WTC11 (cell line): ENCODE results near the gene GSTO1. TPM values are rescaled to one million over a fixed set of nuclear protein-coding genes. Genes with fewer than 3 reads are reported as not detected.

Source experiments
- ATAC-seq: fragments of 200-7000 bp; cut with Tn5 transposase; 2 replicates; pipeline ENCODE4 v1.10.0; 2021; ENCODE audit warnings: mild to moderate bottlenecking, moderate library complexity
- CTCF ChIA-PET: fragments of 300-600 bp; sonication (Branson Sonifier 250); formaldehyde crosslinking; loops from one replicate; lab custom pipeline; 2021; ENCODE audit warnings: antibody characterized with exemption; lab: Charles Lee
- POLR2A ChIA-PET: fragments of 350-600 bp; sonication (Branson Sonifier 250); formaldehyde crosslinking; loops from one replicate; lab custom pipeline; 2021; ENCODE audit warnings: antibody characterized with exemption; lab: Charles Lee
- DNase-seq: peaks from one replicate; pipeline ENCODE4 v3.0.0; 2021; ENCODE audit warnings: low spot score
- H3K27ac Mint-ChIP-seq: 2 replicates; pipeline ENCODE4 v1.8.0; 2021; ENCODE audit warnings: mixed read lengths
- H3K27me3 Mint-ChIP-seq: 2 replicates; pipeline ENCODE4 v1.8.0; 2021; ENCODE audit warnings: low read depth, mild to moderate bottlenecking, moderate library complexity, mixed read lengths
- H3K36me3 Mint-ChIP-seq: 2 replicates; pipeline ENCODE4 v1.8.0; 2021; ENCODE audit warnings: mixed read lengths
- H3K4me1 Mint-ChIP-seq: 2 replicates; pipeline ENCODE4 v1.8.0; 2022; ENCODE audit warnings: mixed read lengths
- H3K4me3 Mint-ChIP-seq: 2 replicates; pipeline ENCODE4 v1.8.0; 2021; ENCODE audit warnings: mild to moderate bottlenecking, moderate library complexity, mixed read lengths
- H3K9me3 Mint-ChIP-seq: 2 replicates; pipeline ENCODE4 v1.8.0; 2021; ENCODE audit warnings: mixed read lengths
- ARID4B ChIP-seq: sonication (generic); formaldehyde crosslinking; IDR thresholded peaks from 2 replicates; pipeline ENCODE4 v1.8.0; 2023; ENCODE audit warnings: missing genetic modification reagents, mild to moderate bottlenecking, borderline replicate concordance
- ATF3 ChIP-seq: sonication (generic); formaldehyde crosslinking; conservative IDR thresholded peaks from 2 replicates; pipeline ENCODE4 v1.8.1; 2022; ENCODE audit warnings: mild to moderate bottlenecking, missing genetic modification reagents
- CDX4 ChIP-seq: fragments of 250-450 bp; sonication (Bioruptor Pico); IDR thresholded peaks from 2 replicates; pipeline ENCODE4 v1.9.0; 2021; ENCODE audit warnings: moderate library complexity, mild to moderate bottlenecking, inconsistent platforms, borderline replicate concordance
- E2F5 ChIP-seq: sonication (generic); formaldehyde crosslinking; IDR thresholded peaks from 2 replicates; pipeline ENCODE4 v1.8.1; 2022; ENCODE audit warnings: mild to moderate bottlenecking, moderate library complexity, missing genetic modification reagents
- ETV6 ChIP-seq: sonication (generic); formaldehyde crosslinking; IDR thresholded peaks from 2 replicates; pipeline ENCODE4 v1.8.1; 2022; ENCODE audit warnings: mild to moderate bottlenecking, missing genetic modification reagents
- FOXJ3 ChIP-seq: sonication (generic); formaldehyde crosslinking; IDR thresholded peaks from 2 replicates; pipeline ENCODE4 v1.9.0; 2021; ENCODE audit warnings: missing genetic modification reagents, mild to moderate bottlenecking, borderline replicate concordance
- FOXK1 ChIP-seq: sonication (generic); formaldehyde crosslinking; IDR thresholded peaks from 2 replicates; pipeline ENCODE4 v1.8.0; 2022; ENCODE audit warnings: mild to moderate bottlenecking, moderate library complexity, missing genetic modification reagents
- FOXP1 ChIP-seq: sonication (generic); formaldehyde crosslinking; IDR thresholded peaks from 2 replicates; pipeline ENCODE4 v1.8.0; 2022; ENCODE audit warnings: missing genetic modification reagents, mild to moderate bottlenecking, moderate library complexity, borderline replicate concordance
- MXD4 ChIP-seq: fragments of 250-450 bp; sonication (Bioruptor Pico); IDR thresholded peaks from 2 replicates; pipeline ENCODE4 v1.8.0; 2021; ENCODE audit warnings: mild to moderate bottlenecking, moderate library complexity, borderline replicate concordance
- MYBL2 ChIP-seq: sonication (generic); formaldehyde crosslinking; IDR thresholded peaks from 2 replicates; pipeline ENCODE4 v1.8.1; 2023; ENCODE audit warnings: mild to moderate bottlenecking, moderate library complexity, missing genetic modification reagents
- NFATC4 ChIP-seq: fragments of 250-450 bp; sonication (Bioruptor Pico); IDR thresholded peaks from 2 replicates; pipeline ENCODE4 v1.9.0; 2021; ENCODE audit warnings: mild to moderate bottlenecking
- NFE2L1 ChIP-seq: sonication (generic); formaldehyde crosslinking; IDR thresholded peaks from 2 replicates; pipeline ENCODE4 v1.8.1; 2023; ENCODE audit warnings: missing genetic modification reagents
- PREB ChIP-seq: sonication (generic); formaldehyde crosslinking; IDR thresholded peaks from 2 replicates; pipeline ENCODE4 v1.8.1; 2022; ENCODE audit warnings: mild to moderate bottlenecking, missing genetic modification reagents, moderate library complexity, borderline replicate concordance
- RORB ChIP-seq: fragments of 250-450 bp; sonication (Bioruptor Pico); IDR thresholded peaks from 2 replicates; pipeline ENCODE4 v1.9.0; 2021; ENCODE audit warnings: mild to moderate bottlenecking
- SMAD4 ChIP-seq: sonication (generic); formaldehyde crosslinking; IDR thresholded peaks from 2 replicates; pipeline ENCODE4 v1.8.0; 2022; ENCODE audit warnings: mild to moderate bottlenecking, missing genetic modification reagents
- TCF7 ChIP-seq: sonication (generic); formaldehyde crosslinking; IDR thresholded peaks from 2 replicates; pipeline ENCODE4 v1.8.0; 2022; ENCODE audit warnings: mild to moderate bottlenecking, low read depth, missing genetic modification reagents, moderate library complexity
- TP53 ChIP-seq: sonication (generic); formaldehyde crosslinking; IDR thresholded peaks from 2 replicates; pipeline ENCODE4 v1.8.1; 2023; ENCODE audit warnings: mild to moderate bottlenecking, missing genetic modification reagents
- ZNF232 ChIP-seq: sonication (generic); formaldehyde crosslinking; IDR thresholded peaks from 2 replicates; pipeline ENCODE4 v1.8.0; 2022; ENCODE audit warnings: mild to moderate bottlenecking, missing genetic modification reagents
- ZNF317 ChIP-seq: sonication (generic); formaldehyde crosslinking; IDR thresholded peaks from 2 replicates; pipeline ENCODE4 v1.8.1; 2023; ENCODE audit warnings: low read depth, mild to moderate bottlenecking, moderate library complexity, missing genetic modification reagents, borderline replicate concordance
- ZNF512 ChIP-seq: sonication (generic); formaldehyde crosslinking; IDR thresholded peaks from 2 replicates; pipeline ENCODE4 v1.8.1; 2022; ENCODE audit warnings: missing genetic modification reagents, borderline replicate concordance
- ZNF671 ChIP-seq: fragments of 250-450 bp; sonication (Bioruptor Pico); IDR thresholded peaks from 2 replicates; pipeline ENCODE4 v1.8.0; 2021; ENCODE audit warnings: mild to moderate bottlenecking
- ZSCAN18 ChIP-seq: fragments of 250-450 bp; sonication (Bioruptor Pico); IDR thresholded peaks from 2 replicates; pipeline ENCODE4 v2.1.2; 2022; ENCODE audit warnings: mild to moderate bottlenecking, moderate library complexity
- total RNA-seq: library from RNA; stranded (reverse); gene quantifications from 3 replicates; pipeline ENCODE4 v1.2.3, GENCODE V29; 2021

Gene GSTO1
- total RNA-seq, 1 experiment from 2014 or later, result 87.9 TPM

GRCh38 chr10:104264783-104265182, 10.1 kb downstream of the GSTO1 start:
- CTCF ChIA-PET, result no interaction called here
- POLR2A ChIA-PET, result no interaction called here
- no peak overlapping the region for H3K4me3 Mint-ChIP-seq

GRCh38 chr10:104267721-104268404, 13.2 kb downstream of the GSTO1 start:
- DNase-seq (no peak), ATAC-seq (no peak)
- Mint-ChIP-seq H3K27ac (peak overlapping the region; percentile 94), H3K4me3 (peak overlapping the region; percentile 96), H3K9me3 (no peaks in the 10 kb centered on the region), H3K36me3 (peaks cover 39% of the 10 kb centered on the region)
- ChIA-PET CTCF (interaction anchor here (0.7 to 1.2 kb wide), 2 partner anchors 281 to 354 kb away, joined by 3 read pairs; no protein-coding TSS in a partner anchor), POLR2A (no interaction called here)
- TF ChIP-seq TP53 (CRISPR knock-in tag) (no peak), CDX4 (no peak), FOXK1 (CRISPR knock-in tag) (no peak), FOXJ3 (CRISPR knock-in tag) (no peak), ZNF232 (CRISPR knock-in tag) (no peak), NFE2L1 (CRISPR knock-in tag) (no peak), MXD4 (CRISPR knock-in tag) (no peak), ZNF317 (no peak), PREB (no peak), NFATC4 (no peak), ETV6 (CRISPR knock-in tag) (no peak), ARID4B (CRISPR knock-in tag) (no peak), RORB (no peak), ATF3 (no peak), ZNF671 (no peak)
- TF ChIP-seq, all 79 proteins: peak for 0
- Mint-ChIP-seq H3K27me3 (no peaks in the 10 kb centered on the region), H3K4me1 (peaks cover 11% of the 10 kb centered on the region)

More at GRCh38 chr10:104264783-104265182, 10.1 kb downstream of the GSTO1 start:
- peaks cover 11% of the 10 kb centered on the region for H3K4me1 Mint-ChIP-seq
- H3K9me3 Mint-ChIP-seq, result no peaks in the 10 kb centered on the region
- TF ChIP-seq TCF7 (no peak), MYBL2 (CRISPR knock-in tag) (no peak), ZSCAN18 (CRISPR knock-in tag) (no peak), ZNF512 (no peak), FOXP1 (CRISPR knock-in tag) (no peak), SMAD4 (no peak), E2F5 (CRISPR knock-in tag) (no peak), ZNF317 (no peak)
- peaks cover 62% of the 10 kb centered on the region for H3K36me3 Mint-ChIP-seq
- H3K27me3 Mint-ChIP-seq, result no peaks in the 10 kb centered on the region
- no peak overlapping the region for H3K27ac Mint-ChIP-seq
- ATAC-seq, result no peak
- no peak for DNase-seq
